ENCODE measurements around the gene B3GAT1. TPM values are rescaled to one million over a fixed set of nuclear protein-coding genes. Genes with fewer than 3 reads are reported as not detected.

The B3GAT1 gene
- total RNA-seq, 3 donors from 2014 or later (not counting 1 experiment from before 2014, with no cell fraction given) = 41.3 to 78.4 (median 65.1) TPM

- TF ChIP-seq, protein P1, sequence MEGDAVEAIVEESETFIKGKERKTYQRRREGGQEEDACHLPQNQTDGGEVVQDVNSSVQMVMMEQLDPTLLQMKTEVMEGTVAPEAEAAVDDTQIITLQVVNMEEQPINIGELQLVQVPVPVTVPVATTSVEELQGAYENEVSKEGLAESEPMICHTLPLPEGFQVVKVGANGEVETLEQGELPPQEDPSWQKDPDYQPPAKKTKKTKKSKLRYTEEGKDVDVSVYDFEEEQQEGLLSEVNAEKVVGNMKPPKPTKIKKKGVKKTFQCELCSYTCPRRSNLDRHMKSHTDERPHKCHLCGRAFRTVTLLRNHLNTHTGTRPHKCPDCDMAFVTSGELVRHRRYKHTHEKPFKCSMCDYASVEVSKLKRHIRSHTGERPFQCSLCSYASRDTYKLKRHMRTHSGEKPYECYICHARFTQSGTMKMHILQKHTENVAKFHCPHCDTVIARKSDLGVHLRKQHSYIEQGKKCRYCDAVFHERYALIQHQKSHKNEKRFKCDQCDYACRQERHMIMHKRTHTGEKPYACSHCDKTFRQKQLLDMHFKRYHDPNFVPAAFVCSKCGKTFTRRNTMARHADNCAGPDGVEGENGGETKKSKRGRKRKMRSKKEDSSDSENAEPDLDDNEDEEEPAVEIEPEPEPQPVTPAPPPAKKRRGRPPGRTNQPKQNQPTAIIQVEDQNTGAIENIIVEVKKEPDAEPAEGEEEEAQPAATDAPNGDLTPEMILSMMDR (IDR thresholded peaks at IDR 0.05) = no peak
- Mint-ChIP-seq H3K4me3 (peak overlapping the region; percentile 50), H3K27ac (peak overlapping the region; percentile 19 to 42), H3K9me3 (no peaks in the 10 kb centered on the region), H3K4me1 (peaks cover 32 to 41% of the 10 kb centered on the region in 2 donors), H3K36me3 (no peaks in the 10 kb centered on the region), H3K27me3 (ENCODE audit: low read depth in 2 of 2) (no peaks in the 10 kb centered on the region)
- DNase-seq (no peak), ATAC-seq (no peak)
- Histone ChIP-seq H3K4me1 (ENCODE audit: control insufficient read depth, insufficient read depth, low read length) (peaks cover 29% of the 10 kb centered on the region), H3K9me3 (ENCODE audit: control insufficient read depth, insufficient read depth, low read length) (no peaks in the 10 kb centered on the region), H3K4me3 (ENCODE audit: low read length) (no peak overlapping the region), H3K27me3 (ENCODE audit: control insufficient read depth, insufficient read depth, low read length) (no peaks in the 10 kb centered on the region), H3K36me3 (ENCODE audit: control insufficient read depth, insufficient read depth, low read length) (no peaks in the 10 kb centered on the region), H3K27ac (ENCODE audit: low read length) (no peak overlapping the region)
- WGBS (ENCODE audit: insufficient coverage) = 75% methylated on average over 7 of the region's 7 CpGs
- intact Hi-C loops (cut with micrococcal nuclease) = no loop called here
These were observed 12.0 kb downstream of the B3GAT1 start for GRCh38 chr11:134399996-134400395.

DNA sequence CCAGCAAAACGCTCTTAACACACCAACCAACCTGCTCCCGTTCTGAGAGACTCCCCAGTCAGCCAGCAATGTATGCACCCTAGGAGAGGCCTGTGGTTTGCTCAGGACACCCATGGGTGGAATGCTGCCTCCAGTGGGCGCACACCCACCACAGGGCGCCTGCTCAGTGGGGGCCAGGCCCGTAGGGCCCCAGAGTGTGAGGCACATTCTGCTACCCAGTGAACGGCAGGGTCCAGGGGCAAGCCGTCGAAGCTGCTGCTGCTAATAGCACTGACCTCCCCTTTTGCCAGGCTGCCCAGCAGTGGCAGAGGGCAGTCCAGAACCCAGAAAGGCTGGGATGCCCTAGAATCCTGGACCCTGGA is 12.8 kb downstream of the B3GAT1 start:
- Mint-ChIP-seq H3K4me1 (peaks cover 32 to 43% of the 10 kb centered on the region in 2 donors), H3K9me3 (no peaks in the 10 kb centered on the region), H3K27me3 (ENCODE audit: low read depth in 2 of 2) (no peaks in the 10 kb centered on the region), H3K4me3 (no peak overlapping the region), H3K27ac (no peak overlapping the region), H3K36me3 (no peaks in the 10 kb centered on the region)
- TF ChIP-seq, protein P1 (IDR thresholded peaks at IDR 0.05) = no peak
- Histone ChIP-seq H3K27ac (ENCODE audit: low read length) (no peak overlapping the region), H3K4me1 (ENCODE audit: control insufficient read depth, insufficient read depth, low read length) (peaks cover 29% of the 10 kb centered on the region), H3K36me3 (ENCODE audit: control insufficient read depth, insufficient read depth, low read length) (no peaks in the 10 kb centered on the region), H3K4me3 (ENCODE audit: low read length) (no peak overlapping the region), H3K9me3 (ENCODE audit: control insufficient read depth, insufficient read depth, low read length) (no peaks in the 10 kb centered on the region), H3K27me3 (ENCODE audit: control insufficient read depth, insufficient read depth, low read length) (no peaks in the 10 kb centered on the region)
- ATAC-seq (no peak), DNase-seq (no peak)
- 85% methylated on average over 8 of the region's 8 CpGs for WGBS (ENCODE audit: insufficient coverage)
- intact Hi-C loops (cut with micrococcal nuclease) = no loop called here

DNA sequence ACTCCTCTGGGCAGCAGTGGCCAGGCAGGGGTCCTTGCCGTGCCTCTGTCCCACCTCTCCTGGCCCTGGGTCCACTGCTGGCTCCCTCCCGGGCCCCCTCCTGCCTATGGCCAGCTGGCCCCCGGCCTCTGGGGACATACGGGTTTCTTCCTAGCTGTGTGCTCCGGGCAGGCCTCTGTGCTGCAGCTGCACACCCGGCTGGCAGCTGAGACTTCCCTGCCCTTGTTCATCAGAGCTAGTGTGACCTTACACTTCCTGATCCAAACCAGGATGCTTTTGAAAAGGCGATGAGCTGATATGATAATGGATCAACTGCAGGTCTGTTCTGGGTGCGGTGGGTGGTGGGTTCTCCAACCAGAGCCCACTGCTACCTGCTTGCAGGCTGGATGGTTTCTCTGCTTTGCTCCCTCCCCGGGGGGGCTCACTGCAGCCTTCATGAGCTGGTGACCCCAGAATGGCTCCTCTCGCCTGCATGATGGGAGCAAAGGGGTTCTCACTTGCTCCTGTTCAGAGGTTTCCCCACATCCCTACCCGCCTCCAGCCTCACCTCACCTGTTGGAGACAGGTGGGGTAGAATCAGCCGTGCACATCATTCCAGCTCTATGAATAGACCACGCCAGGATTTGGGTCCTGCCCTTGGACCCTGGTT is 13.3 kb downstream of the B3GAT1 start:
- ATAC-seq (no peak), DNase-seq (no peak)
- H3K27me3 ChIP-seq (ENCODE audit: control insufficient read depth, insufficient read depth, low read length) = no peaks in the 10 kb centered on the region
- no peaks in the 10 kb centered on the region for H3K36me3 ChIP-seq (ENCODE audit: control insufficient read depth, insufficient read depth, low read length)
- Mint-ChIP-seq H3K27me3 (ENCODE audit: low read depth in 2 of 2) (no peaks in the 10 kb centered on the region), H3K4me3 (no peak overlapping the region), H3K36me3 (no peaks in the 10 kb centered on the region), H3K9me3 (no peaks in the 10 kb centered on the region), H3K4me1 (peaks cover 37 to 48% of the 10 kb centered on the region in 2 donors), H3K27ac (no peak overlapping the region)
- no peak overlapping the region for H3K27ac ChIP-seq (ENCODE audit: low read length)
- no peak overlapping the region for H3K4me3 ChIP-seq (ENCODE audit: low read length)
- H3K9me3 ChIP-seq (ENCODE audit: control insufficient read depth, insufficient read depth, low read length) = no peaks in the 10 kb centered on the region
- peaks cover 29% of the 10 kb centered on the region for H3K4me1 ChIP-seq (ENCODE audit: control insufficient read depth, insufficient read depth, low read length)
- intact Hi-C loops (cut with micrococcal nuclease) = no loop called here
- 76% methylated on average over 13 of the region's 13 CpGs for WGBS (ENCODE audit: insufficient coverage)
- TF ChIP-seq, protein P1 (IDR thresholded peaks at IDR 0.05) = no peak

GRCh38 chr11:134398079-134398444 is 14.0 kb downstream of the B3GAT1 start:
- H3K4me1 ChIP-seq (ENCODE audit: control insufficient read depth, insufficient read depth, low read length) = peaks cover 25% of the 10 kb centered on the region
- no peak overlapping the region for H3K4me3 ChIP-seq (ENCODE audit: low read length)
- Mint-ChIP-seq H3K36me3 (no peaks in the 10 kb centered on the region), H3K27me3 (ENCODE audit: low read depth in 2 of 2) (no peaks in the 10 kb centered on the region), H3K4me1 (peaks cover 44 to 51% of the 10 kb centered on the region in 2 donors), H3K9me3 (no peaks in the 10 kb centered on the region), H3K4me3 (no peak overlapping the region), H3K27ac (no peak overlapping the region)
- no peaks in the 10 kb centered on the region for H3K9me3 ChIP-seq (ENCODE audit: control insufficient read depth, insufficient read depth, low read length)
- intact Hi-C loops (cut with micrococcal nuclease) = no loop called here
- H3K36me3 ChIP-seq (ENCODE audit: control insufficient read depth, insufficient read depth, low read length) = no peaks in the 10 kb centered on the region
- no peak overlapping the region for H3K27ac ChIP-seq (ENCODE audit: low read length)
- DNase-seq = no peak
- 88% methylated on average over 11 of the region's 11 CpGs for WGBS (ENCODE audit: insufficient coverage)
- ATAC-seq = no peak
- H3K27me3 ChIP-seq (ENCODE audit: control insufficient read depth, insufficient read depth, low read length) = no peaks in the 10 kb centered on the region
- TF ChIP-seq, protein P1 (IDR thresholded peaks at IDR 0.05) = no peak

Measured in natural killer cell (primary cell).